HG02623 (cell line): ENCODE measurements around the gene CHD6.

Experiments used
- ATAC-seq: cut with Tn5 transposase; IDR thresholded peaks from one replicate; pipeline ENCODE4 v1.9.1; 2021; ENCODE audit warnings: moderate library complexity; ENCODE audit not compliant: unreplicated experiment

Gene CHD6, protein sequence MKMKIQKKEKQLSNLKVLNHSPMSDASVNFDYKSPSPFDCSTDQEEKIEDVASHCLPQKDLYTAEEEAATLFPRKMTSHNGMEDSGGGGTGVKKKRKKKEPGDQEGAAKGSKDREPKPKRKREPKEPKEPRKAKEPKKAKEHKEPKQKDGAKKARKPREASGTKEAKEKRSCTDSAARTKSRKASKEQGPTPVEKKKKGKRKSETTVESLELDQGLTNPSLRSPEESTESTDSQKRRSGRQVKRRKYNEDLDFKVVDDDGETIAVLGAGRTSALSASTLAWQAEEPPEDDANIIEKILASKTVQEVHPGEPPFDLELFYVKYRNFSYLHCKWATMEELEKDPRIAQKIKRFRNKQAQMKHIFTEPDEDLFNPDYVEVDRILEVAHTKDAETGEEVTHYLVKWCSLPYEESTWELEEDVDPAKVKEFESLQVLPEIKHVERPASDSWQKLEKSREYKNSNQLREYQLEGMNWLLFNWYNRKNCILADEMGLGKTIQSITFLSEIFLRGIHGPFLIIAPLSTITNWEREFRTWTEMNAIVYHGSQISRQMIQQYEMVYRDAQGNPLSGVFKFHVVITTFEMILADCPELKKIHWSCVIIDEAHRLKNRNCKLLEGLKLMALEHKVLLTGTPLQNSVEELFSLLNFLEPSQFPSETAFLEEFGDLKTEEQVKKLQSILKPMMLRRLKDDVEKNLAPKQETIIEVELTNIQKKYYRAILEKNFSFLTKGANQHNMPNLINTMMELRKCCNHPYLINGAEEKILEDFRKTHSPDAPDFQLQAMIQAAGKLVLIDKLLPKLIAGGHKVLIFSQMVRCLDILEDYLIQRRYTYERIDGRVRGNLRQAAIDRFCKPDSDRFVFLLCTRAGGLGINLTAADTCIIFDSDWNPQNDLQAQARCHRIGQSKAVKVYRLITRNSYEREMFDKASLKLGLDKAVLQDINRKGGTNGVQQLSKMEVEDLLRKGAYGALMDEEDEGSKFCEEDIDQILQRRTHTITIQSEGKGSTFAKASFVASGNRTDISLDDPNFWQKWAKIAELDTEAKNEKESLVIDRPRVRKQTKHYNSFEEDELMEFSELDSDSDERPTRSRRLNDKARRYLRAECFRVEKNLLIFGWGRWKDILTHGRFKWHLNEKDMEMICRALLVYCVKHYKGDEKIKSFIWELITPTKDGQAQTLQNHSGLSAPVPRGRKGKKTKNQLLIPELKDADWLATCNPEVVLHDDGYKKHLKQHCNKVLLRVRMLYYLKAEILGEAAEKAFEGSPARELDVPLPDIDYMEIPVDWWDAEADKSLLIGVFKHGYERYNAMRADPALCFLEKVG (N-terminal part only)

DNA sequence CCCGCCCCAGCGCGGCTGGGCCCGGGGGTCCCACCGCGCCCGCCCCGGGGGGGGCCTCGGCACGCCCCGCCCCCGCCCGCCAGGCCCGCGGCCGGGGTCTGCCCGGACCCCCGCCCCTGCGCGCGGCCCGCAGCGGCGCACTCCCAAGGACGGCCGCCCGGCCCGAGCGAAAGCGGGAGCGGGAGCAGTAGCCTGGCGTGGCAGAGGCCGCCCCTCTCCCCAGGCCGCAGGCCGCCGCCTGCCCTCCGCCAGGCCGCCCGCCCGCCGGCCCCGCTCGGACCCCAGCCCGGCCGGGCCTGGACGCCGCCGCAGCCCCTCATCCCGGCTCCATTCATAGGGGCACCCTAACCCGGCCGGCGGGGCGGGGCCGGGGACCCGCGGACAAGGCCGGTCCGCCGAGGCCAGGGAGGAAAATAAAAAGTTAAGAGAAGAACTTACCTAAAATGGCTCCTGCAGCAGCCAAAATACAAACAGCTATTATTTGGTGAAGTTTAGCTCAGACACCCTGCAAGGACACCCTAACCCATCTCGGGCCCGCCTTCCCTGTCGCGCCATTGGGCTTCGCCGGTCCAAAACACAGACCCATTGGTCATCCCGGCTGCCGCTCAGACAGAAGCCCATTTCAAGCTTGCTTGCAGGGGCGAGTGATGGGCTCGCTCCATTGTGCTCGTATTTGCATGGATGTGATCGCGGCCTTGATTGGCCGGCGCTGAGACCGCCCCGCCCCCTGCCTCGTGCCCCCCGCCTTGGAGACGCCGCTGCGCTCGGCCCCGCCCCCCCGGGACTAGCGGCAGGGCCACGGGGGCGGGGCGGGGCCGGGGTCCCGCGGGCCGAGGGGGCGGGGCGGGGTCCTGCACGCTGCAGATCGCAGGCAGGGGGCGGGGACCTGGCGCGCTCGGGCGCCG lies at the start of gene CHD6:
Gene CHD6, minus strand, starts transcription at position 476 of the 905 bp plus-strand sequence. CDS start 67,040 bp downstream, outside the sequence.
- ATAC-seq, result peak; percentile 97

DNA sequence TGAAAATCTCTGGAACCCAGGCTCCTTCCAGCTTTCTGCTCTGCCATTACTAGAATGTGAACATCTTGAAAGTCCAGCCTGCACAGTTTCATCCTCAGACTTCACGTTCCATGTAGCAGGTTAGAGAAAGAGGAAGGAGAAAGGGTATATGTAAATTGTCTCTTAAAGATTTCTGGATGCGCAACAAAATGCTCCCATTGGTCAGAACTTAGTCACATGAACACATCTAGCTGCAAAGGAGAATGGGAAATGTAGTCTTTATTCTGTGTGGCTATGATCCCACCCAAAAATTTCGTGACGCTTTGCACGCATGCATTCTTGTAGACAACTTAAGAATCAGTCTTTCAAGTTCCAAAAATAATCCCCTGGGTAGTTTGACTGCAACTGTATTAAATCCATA lies 46.4 kb upstream of the CHD6 start:
- ATAC-seq, result no peak

DNA sequence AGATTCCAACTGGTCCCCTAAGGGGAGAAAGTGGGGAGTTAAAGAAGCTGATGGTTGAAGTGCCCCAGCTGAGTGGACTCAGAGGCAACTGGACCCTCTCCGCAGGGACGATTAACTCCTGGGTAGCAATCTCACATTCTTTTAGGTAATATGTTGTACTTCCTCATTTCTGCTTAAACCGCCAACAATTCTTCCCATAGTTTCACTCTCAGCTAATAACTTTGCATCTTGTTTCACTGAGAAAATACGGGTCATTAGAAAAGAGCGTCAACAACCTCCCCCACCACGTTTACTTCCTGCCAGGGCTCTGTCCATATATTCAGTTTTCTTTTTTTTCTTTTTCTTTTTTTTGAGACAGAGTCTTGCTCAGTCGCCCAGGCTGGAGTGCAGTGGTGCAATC lies 39.5 kb upstream of the CHD6 start:
- no peak for ATAC-seq

DNA sequence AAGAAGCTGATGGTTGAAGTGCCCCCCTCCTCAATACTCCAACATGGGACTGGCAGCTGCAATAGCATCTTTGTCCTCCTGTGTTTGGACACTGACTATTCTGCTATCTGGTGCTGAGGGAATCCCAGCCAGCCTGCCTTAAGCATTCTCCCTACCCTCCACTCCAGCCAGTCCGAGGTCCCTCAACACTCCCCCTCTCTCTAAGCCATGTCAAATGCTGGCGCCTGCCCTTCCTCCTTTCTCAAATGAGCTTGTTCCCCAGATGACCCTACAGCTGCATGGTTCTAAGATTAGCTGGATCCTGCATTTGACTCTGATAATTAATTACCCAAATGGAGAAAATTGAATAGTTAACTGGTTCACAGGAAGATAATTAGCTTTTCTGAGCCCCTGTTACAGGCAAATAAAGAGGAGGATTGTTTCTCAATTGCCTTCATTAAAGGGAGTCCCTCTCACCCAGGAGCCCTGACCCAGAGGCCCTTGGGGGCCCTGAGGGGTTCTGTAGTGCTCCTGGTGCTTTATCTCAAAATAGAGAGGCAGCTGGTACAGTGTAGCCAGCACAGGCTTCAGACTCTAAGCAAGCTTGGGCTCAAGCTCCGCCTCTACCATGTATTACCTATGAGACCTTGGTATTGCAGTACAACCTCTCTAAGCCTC lies 37.9 kb upstream of the CHD6 start:
- no peak for ATAC-seq

DNA sequence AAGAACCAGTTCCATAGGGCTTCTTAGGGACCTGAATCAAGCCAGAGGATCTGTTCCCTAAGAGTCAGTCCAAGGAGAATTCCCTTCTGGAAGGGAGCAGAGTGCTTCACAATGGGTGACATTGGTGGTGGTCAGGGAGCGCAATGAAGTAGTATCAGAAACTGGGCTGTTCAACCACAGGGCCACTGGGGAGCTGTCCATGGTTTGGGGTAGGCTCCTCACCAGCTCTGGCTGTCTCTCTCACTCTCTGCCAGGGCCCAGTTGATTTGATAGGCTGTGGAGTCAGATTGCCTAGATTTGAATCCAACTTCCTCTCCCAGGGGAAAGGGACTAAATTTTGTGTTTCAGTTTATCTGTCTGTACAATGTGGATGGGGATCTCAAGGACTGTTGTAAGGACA lies 36.7 kb upstream of the CHD6 start:
- no peak for ATAC-seq

DNA sequence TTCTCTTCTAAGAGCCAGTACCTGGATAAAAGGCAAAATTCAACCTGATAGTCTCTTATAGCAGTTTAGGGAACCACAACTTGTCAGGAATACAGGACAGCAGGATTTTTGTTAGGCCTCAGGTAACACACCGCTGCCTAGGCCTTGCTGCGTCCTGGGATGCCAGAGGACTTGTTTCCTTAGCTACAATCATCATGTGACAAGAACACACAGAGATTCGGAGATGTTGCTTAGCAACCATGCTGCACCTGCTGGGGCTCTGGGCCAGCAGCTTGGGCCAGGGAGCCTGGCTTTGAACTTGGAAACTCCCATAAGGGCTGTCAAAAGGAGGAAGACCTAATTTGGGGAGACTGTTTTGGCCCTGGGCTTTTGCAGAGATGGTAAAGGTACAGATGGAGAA lies 36.1 kb upstream of the CHD6 start:
- ATAC-seq, result no peak

DNA sequence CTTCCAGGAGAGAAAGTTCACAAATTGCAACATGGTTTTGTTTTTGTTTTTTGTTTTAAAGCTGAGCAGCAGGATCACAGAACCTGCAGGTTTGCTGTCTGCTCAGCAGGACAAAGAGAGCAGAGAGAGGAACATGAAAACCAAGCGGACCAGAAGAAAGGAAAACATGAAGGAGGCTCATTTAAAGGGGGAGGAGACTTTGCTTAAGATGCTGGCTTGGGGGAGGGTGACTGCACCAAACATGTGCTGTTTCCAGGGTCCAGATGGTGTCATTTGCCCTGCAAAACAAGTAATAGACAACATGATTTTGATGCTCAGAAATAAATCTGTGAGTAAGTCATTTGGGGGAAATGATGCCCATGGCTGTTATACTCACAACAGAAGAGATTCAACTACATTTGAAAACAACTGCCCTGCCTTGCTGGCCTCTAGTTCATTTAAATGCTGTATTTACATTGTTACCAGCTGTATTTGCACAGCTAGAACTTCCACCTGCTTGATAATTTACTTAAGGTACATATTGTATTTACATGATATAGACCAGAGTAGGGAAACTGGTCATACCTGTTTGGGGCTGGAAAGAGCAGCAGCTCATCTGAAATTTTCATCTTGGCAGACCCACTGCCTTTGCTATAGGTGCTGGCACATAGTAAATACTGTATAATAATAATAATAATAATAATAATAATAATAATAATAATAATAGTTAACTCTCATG lies 32.2 kb upstream of the CHD6 start:
- no peak for ATAC-seq

DNA sequence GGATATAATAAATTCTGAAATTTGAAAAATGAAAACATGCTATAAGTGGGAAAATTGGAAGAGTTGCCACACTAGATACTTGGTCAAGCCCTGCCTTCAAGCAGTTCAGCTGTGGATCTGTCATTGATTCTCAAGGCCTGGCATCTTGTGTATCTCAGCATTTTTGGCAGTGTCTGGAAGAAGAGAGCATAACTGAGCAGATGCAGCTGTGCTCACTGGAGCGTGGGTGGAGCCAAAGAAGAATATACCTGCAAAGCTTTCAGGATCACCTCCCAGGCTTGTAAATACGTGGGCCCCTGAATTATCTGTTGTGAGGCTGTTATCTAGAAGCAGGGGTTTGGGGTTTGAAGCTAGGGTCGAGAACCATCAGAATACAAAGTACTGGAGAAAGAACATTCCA lies 31.3 kb upstream of the CHD6 start:
- no peak for ATAC-seq

DNA sequence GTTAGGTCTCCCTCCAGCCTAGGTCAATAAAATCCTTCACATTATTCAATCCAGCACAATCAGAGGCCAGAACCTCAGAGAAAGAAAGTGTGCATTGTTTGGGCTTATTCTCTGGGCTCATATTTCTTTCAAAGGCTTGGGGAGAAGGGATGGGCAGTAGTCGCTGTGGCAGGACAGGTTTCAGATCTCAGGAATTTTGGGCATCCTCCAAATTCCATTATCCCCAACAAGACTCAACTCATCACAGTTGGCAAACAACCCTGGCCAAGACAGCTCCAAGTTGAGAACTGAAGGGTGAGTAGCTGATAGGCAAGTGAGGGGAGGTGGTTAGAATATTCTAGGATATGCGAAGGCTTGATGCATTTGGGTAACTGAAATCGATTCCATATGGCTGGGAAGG lies 27.2 kb upstream of the CHD6 start:
- ATAC-seq, result no peak

DNA sequence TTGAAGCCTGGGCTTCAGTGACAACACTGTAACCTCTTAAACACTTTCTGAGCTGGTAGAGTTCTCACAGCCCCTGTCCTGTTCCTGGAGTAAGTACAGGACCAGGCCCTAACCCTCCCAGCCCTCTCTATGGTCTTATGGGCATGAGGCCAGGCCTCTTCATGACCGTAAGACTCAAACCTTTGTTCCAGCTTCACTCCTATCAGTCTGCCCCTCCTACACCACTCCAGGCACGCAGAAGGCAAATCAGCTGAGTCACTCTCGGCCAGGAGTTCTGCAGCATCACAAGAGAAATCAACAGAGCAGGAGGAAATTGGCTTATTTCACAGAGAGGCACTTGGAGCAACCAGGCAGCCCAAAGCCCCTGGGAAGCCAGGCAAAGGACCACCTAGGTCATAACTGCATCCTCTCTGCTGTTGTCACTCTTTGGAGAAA lies 25.3 kb upstream of the CHD6 start:
- no peak for ATAC-seq

DNA sequence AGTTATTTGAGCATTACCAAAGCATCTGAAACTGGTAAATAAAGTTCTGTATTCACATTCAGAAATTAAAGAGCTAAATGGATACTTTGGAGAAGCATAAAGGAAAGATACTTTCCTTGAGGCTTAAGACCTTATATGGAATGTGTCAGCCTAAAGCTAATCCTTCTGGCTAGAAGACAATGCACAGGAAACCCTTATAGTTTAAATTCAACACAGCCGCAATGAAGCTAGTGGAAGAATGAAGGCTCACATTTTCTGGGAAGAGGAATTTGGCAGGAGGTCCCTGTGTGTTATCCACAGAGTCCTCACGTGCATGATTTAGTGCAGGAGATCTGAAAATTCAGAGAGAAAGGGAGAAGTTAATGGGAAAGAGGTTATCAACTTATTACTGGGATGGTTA lies 21.5 kb upstream of the CHD6 start:
- no peak for ATAC-seq

DNA sequence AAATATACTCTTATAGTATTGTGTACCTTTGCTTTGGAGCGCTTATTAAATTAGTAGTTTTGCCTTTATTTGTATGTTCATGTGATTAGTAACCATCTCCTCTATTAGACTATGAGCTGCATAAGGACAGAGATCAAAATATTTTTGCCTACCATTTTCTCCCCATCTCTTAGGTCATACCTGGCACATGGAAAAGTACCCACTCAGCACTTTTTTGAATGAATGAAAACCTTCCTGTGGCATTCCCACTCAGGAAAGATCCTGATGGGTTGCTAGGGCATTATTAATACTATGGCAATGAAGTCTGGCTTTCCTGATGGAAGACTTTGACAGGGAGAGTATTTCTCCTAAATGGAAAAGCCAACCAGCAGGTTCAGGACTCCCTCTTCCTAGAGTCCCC lies 20.3 kb upstream of the CHD6 start:
- no peak for ATAC-seq

DNA sequence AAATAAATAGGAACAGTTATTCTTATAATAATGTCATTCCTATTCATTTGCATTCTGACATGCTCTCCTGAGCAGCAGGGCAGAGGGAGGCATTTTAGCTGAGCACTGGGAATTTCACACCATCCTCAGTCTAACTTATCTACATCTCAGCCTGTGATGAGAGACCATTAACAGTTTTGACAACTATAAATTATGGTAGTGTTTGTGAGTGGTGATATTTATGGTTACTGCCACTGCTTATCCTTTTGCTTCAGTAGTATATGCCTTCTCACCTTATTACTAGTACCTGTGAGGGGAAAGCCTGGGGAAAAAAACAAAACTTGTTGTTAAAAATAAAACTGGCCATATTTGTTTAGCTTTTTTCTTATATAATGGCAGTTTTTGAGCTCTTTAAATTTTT lies 17.0 kb upstream of the CHD6 start:
- no peak for ATAC-seq

DNA sequence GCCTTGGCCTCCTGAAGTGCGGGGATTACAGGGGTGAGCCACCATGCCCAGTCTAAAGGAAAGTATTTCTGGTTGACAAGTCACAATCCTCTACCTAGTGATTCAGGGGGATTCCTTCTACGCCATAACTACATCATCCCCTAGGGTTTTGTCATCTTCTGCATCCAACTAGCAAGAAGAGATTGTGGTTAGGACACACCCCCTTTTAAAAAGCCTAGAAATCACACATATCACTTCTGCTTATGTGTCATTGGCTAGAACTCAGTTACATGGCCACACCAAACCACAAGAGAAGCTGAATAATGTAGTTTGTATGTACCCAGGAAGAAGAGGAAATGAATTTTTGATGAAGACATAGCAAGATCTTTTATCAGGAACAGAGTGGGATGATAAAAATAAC lies 14.7 kb upstream of the CHD6 start:
- no peak for ATAC-seq

DNA sequence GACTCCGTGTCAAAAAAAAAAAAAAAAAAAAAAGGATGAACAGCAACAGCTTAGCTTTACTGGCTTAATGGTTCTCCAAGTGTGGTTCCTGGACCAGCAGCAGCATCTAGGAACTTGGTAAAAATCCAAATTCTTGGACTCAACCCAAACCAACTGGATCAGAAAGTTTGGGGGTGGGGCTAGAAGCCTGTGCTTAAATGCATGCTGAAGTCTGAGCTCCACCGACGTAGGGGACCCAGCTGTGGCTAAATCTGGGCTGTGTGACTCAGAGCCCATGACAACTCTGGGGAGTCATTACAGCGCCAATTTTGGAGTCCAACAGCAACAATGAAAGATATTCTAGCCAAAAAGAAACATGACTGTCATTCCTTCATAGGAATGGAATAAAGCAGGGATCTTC lies 13.6 kb upstream of the CHD6 start:
- ATAC-seq, result no peak

DNA sequence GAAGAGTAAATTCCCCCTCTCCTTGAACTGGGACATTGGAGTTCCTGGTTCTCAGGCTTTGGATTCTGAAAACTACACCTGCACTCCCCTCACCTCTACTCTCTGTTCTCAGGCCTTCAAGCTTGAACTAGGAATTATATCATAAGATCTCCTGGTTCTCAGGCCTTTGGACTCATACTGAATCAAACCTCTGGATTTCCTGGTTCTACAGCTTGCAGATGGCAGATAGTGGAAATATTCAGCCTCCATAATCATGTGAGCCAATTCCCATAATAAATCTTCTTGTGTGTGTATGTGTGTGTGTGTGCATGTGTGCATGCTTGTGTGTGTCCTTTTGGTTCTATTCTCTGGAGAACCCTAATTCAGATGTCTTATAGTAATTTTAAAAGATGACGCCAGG lies 12.7 kb upstream of the CHD6 start:
- ATAC-seq, result no peak

DNA sequence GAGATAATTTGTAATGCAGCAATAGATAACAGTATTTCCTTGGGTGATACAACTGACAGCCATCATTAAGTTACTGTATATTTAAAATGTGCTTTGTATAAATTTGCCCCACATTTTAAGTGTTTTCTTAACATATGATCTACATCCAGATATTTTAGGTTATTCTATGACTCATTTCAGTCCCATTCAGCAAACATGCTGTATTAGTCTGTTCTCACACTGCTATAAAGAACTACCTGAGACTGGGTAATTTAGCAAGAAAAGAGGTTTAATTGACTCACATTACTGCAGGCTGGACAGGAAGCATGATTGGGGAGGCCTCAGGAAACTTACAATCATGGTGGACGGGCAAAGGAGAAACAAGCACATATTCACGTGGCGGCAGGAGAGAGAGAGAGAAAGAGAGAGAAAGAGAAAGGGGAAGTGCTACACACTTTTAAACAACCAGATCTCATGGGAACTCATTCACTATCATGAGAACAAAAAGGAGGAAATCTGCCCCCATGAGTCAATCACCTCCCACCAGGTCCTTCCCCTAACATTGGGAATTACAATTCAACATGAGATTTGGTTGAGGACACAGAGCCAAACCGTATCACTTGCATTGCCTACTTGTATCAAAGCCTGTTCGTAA lies 9.6 kb upstream of the CHD6 start:
- ATAC-seq, result no peak

DNA sequence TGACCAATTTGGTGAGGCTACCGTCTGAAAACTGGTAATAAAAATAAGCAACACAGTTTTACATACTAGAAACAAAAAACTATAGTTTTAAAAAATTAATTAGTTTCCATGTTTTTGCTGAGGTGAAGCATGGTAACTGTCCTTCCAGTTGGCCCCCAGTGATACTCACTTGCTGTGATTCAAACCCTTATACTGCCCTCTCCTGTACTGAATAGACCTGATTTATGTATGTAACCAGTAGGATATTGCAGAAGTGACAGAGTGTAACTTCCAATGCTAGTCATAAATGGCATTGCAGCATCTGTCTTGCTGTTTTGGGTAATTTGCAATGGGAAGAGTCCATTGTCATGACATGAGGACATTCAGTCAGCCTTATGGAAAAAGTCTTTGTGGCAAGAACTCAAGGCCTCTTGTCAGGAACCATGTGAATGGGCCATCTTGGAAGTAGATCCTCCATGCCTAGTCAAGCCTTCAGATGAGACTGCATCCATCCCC lies 8.9 kb upstream of the CHD6 start:
- no peak for ATAC-seq
